HFFc6 (cell line): Measurements from ENCODE around the gene FBLIM1. TPM values are rescaled to one million over a fixed set of nuclear protein-coding genes. Genes with fewer than 3 reads are reported as not detected.

ENCODE experiments used
- DNase-seq: peaks from one replicate; pipeline ENCODE4 v3.0.0-alpha.2; 2018
- H3K27ac Mint-ChIP-seq: 2 replicates; pipeline ENCODE4 v1.8.0; 2020; ENCODE audit warnings: mild to moderate bottlenecking, mixed read lengths
- H3K27me3 Mint-ChIP-seq: 2 replicates; pipeline ENCODE4 v1.8.0; 2021; ENCODE audit warnings: mild to moderate bottlenecking, moderate library complexity, mixed read lengths; ENCODE audit not compliant: insufficient read depth
- H3K36me3 Mint-ChIP-seq: 2 replicates; pipeline ENCODE4 v1.8.0; 2021; ENCODE audit warnings: low read depth, mixed read lengths
- H3K4me1 Mint-ChIP-seq: 2 replicates; pipeline ENCODE4 v1.8.0; 2020; ENCODE audit warnings: low read depth, mixed read lengths
- H3K4me3 Mint-ChIP-seq: 2 replicates; pipeline ENCODE4 v1.8.0; 2020; ENCODE audit warnings: mild to moderate bottlenecking, moderate library complexity, mixed read lengths
- H3K9me3 Mint-ChIP-seq: 2 replicates; pipeline ENCODE4 v1.8.0; 2020; ENCODE audit warnings: mild to moderate bottlenecking, mixed read lengths
- total RNA-seq, 6 experiments: library from RNA; stranded (reverse); fragmentation: NEBNext Ultra II Directional; extraction: Animal tissue kit (Norgen Biotek cat#: 25700); gene quantifications; 2 replicates in 1 of 6; 3 replicates in 5 of 6; pipeline ENCODE4 v1.2.3, GENCODE V29; 2021
- TF ChIP-seq, protein P1 (sequence below): fragments of 200-600 bp; sonication (generic); IDR thresholded peaks from 2 replicates; pipeline ENCODE4 v1.5.0; 2021; ENCODE audit warnings: antibody characterized with exemption, mild to moderate bottlenecking

FBLIM1 gene
- total RNA-seq, 6 experiments from 2014 or later: 98.4 to 127 (median 110) TPM

DNA sequence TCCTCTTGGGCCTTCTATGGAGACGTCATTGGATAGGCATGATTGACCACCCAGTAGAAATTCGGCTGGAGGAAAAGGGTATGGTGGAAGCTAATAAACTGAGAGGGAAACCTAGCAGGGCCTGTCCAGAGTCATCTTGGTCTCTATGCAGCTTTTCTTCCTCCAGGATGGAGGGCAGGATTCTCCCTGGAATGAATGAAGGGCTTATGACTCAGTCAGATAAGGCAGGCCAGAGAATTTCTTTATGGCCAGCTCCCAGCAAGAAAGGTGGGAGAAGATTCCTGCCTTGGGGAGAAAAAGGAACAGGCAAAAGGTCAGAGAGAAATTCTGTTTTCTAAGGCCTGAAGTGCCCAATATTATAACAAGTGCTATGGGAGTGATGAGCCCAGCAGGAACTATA is 17.1 kb downstream of the FBLIM1 start:
- Mint-ChIP-seq H3K4me3 (no peak overlapping the region), H3K36me3 (peaks cover 26% of the 10 kb centered on the region), H3K27me3 (peaks cover 2% of the 10 kb centered on the region; the same call in 1 of the 2 replicates), H3K27ac (no peak overlapping the region), H3K4me1 (peaks cover 6% of the 10 kb centered on the region; the same call in 1 of the 2 replicates), H3K9me3 (no peaks in the 10 kb centered on the region)
- TF ChIP-seq, protein P1, sequence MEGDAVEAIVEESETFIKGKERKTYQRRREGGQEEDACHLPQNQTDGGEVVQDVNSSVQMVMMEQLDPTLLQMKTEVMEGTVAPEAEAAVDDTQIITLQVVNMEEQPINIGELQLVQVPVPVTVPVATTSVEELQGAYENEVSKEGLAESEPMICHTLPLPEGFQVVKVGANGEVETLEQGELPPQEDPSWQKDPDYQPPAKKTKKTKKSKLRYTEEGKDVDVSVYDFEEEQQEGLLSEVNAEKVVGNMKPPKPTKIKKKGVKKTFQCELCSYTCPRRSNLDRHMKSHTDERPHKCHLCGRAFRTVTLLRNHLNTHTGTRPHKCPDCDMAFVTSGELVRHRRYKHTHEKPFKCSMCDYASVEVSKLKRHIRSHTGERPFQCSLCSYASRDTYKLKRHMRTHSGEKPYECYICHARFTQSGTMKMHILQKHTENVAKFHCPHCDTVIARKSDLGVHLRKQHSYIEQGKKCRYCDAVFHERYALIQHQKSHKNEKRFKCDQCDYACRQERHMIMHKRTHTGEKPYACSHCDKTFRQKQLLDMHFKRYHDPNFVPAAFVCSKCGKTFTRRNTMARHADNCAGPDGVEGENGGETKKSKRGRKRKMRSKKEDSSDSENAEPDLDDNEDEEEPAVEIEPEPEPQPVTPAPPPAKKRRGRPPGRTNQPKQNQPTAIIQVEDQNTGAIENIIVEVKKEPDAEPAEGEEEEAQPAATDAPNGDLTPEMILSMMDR: no peak
- no peak for DNase-seq

DNA sequence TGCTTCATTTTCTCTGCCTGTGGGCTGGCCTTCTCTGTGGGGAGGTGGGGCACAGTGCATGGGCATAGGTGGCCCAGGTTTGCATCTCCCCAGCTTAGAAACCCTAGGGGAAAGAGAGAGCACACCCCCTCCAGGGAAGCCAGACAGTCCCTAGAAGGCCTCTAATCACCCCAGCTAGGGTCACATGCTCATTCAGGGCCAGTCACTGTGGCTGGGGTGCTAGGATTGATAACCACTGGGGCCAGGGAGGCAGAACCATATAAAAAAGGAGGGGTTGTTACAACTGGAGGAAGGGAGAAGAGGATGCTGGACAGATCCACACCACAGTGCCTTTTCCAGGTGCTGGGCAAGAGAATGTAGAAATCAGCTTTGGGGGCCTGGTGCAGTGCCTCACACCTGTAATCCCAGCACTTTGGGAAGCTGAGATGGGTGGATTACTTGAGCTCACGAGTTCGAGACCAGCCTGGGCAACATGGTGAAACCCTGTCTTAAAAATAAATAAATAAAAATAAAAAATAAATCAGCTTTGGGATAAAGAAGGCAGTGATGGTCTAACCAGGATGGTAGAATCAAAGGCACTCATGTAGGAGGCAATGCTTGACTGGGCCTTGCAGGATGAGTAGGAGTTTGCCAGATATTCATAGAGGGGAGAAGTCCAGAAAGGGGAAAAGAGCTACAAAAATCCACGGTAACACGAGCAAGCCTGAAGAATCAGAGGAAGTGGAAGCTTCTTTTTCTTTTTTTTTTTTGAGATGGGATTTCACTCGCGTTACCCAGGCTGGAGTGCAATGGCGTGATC is 19.5 kb downstream of the FBLIM1 start:
- TF ChIP-seq, protein P1: no peak
- Mint-ChIP-seq H3K27me3 (peaks cover 2% of the 10 kb centered on the region; the same call in 1 of the 2 replicates), H3K36me3 (peaks cover 29% of the 10 kb centered on the region), H3K9me3 (no peaks in the 10 kb centered on the region), H3K4me1 (no peaks in the 10 kb centered on the region), H3K4me3 (no peak overlapping the region), H3K27ac (no peak overlapping the region)
- no peak for DNase-seq

DNA sequence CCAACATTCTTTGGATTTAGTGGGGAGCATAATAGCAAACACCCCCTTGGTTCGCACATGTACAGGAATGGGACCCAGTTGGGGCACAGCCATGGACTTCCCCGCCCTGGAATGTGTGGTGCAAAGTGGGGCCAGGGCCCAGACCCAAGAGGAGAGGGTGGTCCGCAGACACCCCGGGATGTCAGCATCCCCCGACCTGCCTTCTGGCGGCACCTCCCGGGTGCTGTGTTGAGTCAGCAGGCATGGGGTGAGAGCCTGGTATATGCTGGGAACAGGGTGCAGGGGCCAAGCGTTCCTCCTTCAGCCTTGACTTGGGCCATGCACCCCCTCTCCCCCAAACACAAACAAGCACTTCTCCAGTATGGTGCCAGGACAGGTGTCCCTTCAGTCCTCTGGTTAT is 27.1 kb downstream of the FBLIM1 start:
- TF ChIP-seq, protein P1: no peak
- no peak overlapping the region; the same call in 1 of the 2 replicates for H3K27ac Mint-ChIP-seq
- H3K4me3 Mint-ChIP-seq: no peak overlapping the region
- H3K27me3 Mint-ChIP-seq: peaks cover 2% of the 10 kb centered on the region
- H3K4me1 Mint-ChIP-seq: peaks cover 30% of the 10 kb centered on the region
- H3K9me3 Mint-ChIP-seq: no peaks in the 10 kb centered on the region
- H3K36me3 Mint-ChIP-seq: peaks cover 17% of the 10 kb centered on the region
- DNase-seq: no peak

DNA sequence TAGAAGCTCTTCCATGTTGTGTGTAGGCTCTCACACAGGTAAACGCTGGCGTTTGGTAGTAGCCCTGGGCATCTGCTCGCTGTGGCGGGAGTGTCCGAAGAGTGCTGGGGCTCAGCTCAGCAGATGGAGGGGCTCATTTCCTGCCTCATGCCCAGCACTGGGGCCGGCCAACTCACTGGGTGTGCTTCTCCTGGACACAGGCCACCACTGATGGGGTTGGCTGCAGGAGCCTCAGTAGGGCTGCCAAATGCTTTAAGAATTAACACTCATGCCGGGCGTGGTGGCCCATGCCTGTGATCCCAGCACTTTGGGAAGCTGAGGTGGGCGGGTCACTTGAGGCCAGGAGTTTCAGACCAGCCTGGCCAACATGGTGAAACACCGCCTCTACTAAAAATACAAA is 28.0 kb downstream of the FBLIM1 start:
- peaks cover 30% of the 10 kb centered on the region for H3K4me1 Mint-ChIP-seq
- peak overlapping the region; percentile 45 for H3K27ac Mint-ChIP-seq
- peaks cover 9% of the 10 kb centered on the region for H3K36me3 Mint-ChIP-seq
- no peak for DNase-seq
- H3K9me3 Mint-ChIP-seq: no peaks in the 10 kb centered on the region
- no peak overlapping the region for H3K4me3 Mint-ChIP-seq
- H3K27me3 Mint-ChIP-seq: peaks cover 2% of the 10 kb centered on the region
- TF ChIP-seq, protein P1: no peak

DNA sequence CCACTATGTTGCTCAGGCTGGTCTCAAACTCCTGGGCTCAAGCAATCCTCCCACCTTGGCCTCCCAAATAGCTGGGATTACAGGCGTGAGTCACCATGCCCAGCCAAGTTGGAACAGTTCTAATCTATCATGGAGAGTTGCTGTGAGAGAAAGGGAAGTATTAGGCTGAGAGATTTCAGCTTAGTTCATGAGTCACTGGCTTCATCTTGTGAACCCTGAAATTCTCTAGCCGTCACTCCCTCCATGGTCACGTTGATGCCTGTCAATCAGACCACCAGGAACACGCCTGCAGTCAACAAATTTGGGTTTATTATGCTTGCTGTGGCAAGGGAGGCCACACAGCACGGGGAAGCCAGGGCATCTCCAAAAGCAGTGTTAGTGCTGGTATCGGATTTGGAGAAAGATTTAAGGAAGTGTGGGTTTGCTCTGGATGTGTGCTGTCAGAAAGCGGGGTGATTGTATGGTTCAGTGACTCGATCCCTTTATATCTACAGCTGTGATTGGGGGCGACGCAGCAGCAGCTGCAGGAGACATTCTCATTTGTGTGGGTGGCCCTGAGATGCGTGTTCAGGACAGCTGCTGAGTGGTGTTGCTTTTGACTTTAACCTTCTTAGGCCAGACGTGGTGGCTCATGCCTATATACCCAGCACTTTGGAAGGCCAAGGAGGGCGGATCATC is 30.2 kb downstream of the FBLIM1 start:
- Mint-ChIP-seq H3K4me3 (peak overlapping the region; percentile 30; the same call in 1 of the 2 replicates), H3K4me1 (peaks cover 48% of the 10 kb centered on the region), H3K36me3 (peaks cover 9% of the 10 kb centered on the region), H3K9me3 (no peaks in the 10 kb centered on the region), H3K27ac (peak overlapping the region; percentile 86), H3K27me3 (peaks cover 2% of the 10 kb centered on the region)
- TF ChIP-seq, protein P1: no peak
- peak; percentile 73 for DNase-seq
